H1 (cell line): ENCODE measurements around the gene EPSTI1. TPM values are rescaled to one million over a fixed set of nuclear protein-coding genes. Genes with fewer than 3 reads are reported as not detected.

Experiments
- KDM1A ChIP-seq: fragments of 200-600, 300-600 bp; sonication (generic); IDR thresholded peaks from 2 replicates; pipeline ENCODE4 v1.7.1; 2016; ENCODE audit warnings: mild to moderate bottlenecking, low read length, borderline replicate concordance
- SP1 ChIP-seq: IDR thresholded peaks from 2 replicates; pipeline ENCODE4 v1.6.1; 2011; ENCODE audit warnings: low read depth, low read length
- polyA plus RNA-seq, 7 experiments: library from polyadenylated mRNA; depleted of rRNA in 3 of 7; stranded (reverse) in 5 of 7; unstranded in 2 of 7; fragments of >200 nt in 5 of 7; fragments of 200-250 nt in 2 of 7; gene quantifications; 1 replicate in 5 of 7; 2 replicates in 1 of 7; 4 replicates in 1 of 7; pipeline versions ENCODE4 v1.2.1 to v1.2.3, GENCODE V29; 2011 to 2013; ENCODE audit warnings: missing spikeins in 2 of 7, mixed read lengths in 2 of 7
- total RNA-seq: library from RNA; stranded (reverse); fragmentation: NEBNext Ultra II Directional; extraction: Animal tissue kit (Norgen Biotek cat#: 25700); gene quantifications from 2 replicates; pipeline ENCODE4 v1.2.1, GENCODE V29; 2021

Gene EPSTI1
- total and polyA plus RNA-seq, 2 of the 8 experiments (the other 6 are each of a cell fraction or from before 2014, with no cell fraction given): 0.23 to 0.37 TPM

DNA sequence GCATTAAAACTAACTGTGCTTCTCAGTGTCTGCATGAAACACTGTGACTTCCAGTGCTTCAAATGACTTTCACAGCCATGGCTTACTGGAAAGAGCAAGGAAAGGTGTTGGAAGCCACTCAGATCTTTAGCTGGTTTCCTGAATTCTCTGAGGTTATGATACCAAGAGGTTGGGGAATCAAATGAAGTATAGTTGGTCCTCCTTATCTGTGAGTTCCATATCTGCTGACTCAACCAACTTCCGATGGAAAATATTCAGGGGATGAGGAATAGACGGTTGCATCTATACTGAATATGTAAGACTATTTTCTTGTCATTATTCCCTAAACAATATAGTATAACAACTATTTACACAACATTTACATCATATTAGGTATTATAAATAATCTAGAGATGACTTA, 32.4 kb downstream of the EPSTI1 start (continued):
- TF ChIP-seq SP1 (no peak), KDM1A (no peak)
